Lower leg skin (tissue), 3 donors: ENCODE results near the gene ATP13A2.

Experiments
- CTCF ChIP-seq, 3 donors: fragments of 450-650 bp; IDR thresholded peaks; one replicate each; pipeline ENCODE4 v1.5.1; 2016; ENCODE audit warnings: antibody characterized with exemption in 3 of 3, mild to moderate bottlenecking in 3 of 3, moderate library complexity in 2 of 3
- POLR2A ChIP-seq, 2 donors: fragments of 450-650 bp; IDR thresholded peaks; one replicate each; pipeline ENCODE4 v1.6.1; 2016 to 2017; ENCODE audit warnings: antibody characterized with exemption in 2 of 2, mild to moderate bottlenecking in 1 of 2, moderate library complexity in 1 of 2

DNA sequence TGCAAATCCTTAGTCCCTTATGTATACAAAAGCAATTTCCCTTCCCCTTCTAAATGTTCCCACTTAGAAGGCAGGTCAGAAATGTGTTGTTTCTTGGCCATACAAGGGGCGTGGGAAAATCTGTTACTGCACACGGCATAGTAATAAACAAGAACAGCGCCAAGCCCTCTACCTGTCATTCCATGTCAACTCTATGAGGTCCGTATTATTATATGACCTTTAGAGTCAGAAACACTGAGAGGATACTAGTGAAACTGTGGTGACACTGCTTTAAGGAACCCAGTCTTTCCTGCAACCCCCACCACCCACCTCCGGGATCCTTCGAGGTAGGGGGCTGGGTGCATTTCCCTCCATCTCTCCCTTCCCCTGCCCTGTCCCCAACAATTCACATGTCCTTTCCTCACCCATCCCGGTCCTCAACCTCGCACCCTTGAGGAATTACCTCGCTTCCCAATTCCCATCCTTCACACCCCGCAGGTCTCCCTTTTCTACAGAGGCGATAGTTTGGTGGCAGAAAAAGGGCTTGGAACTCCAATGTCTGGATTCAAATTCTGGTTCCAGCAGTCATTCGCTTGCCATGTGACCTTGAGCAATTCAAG is 41.5 kb upstream of the ATP13A2 start:
- no peak for TF ChIP-seq CTCF (IDR thresholded peaks at IDR 0.05)
- no peak for TF ChIP-seq POLR2A (IDR thresholded peaks at IDR 0.05)
